GM18867 (cell line): ENCODE data around the gene AMBRA1.

Experiments
- ATAC-seq: cut with Tn5 transposase; IDR thresholded peaks from one replicate; pipeline ENCODE4 v1.9.1; 2021; ENCODE audit warnings: mild to moderate bottlenecking, moderate library complexity; ENCODE audit not compliant: unreplicated experiment

The AMBRA1 gene

GRCh38 chr11:46593550-46594373, at the start of gene AMBRA1:
Gene AMBRA1 (minus strand): TSS chr11:46594023. CDS start chr11:46548380, 45,643 bp downstream.
- ATAC-seq, result peak; percentile 86

GRCh38 chr11:46643531-46643930, 49.7 kb upstream of the AMBRA1 start:
- no peak for ATAC-seq

- no peak for ATAC-seq
Observed at GRCh38 chr11:46642627-46643335, 49.0 kb upstream of the AMBRA1 start.

GRCh38 chr11:46641639-46642038, 47.8 kb upstream of the AMBRA1 start:
- no peak for ATAC-seq

GRCh38 chr11:46640036-46640788, 46.4 kb upstream of the AMBRA1 start:
- no peak for ATAC-seq

GRCh38 chr11:46639197-46639839, 45.5 kb upstream of the AMBRA1 start:
- no peak for ATAC-seq

GRCh38 chr11:46637546-46637945, 43.7 kb upstream of the AMBRA1 start:
- no peak for ATAC-seq

- no peak for ATAC-seq
Observed at GRCh38 chr11:46635557-46636139, 41.8 kb upstream of the AMBRA1 start.

- ATAC-seq, result no peak
Observed at GRCh38 chr11:46633291-46634217, 39.7 kb upstream of the AMBRA1 start.

GRCh38 chr11:46632502-46632901, 38.7 kb upstream of the AMBRA1 start:
- ATAC-seq, result no peak

- no peak for ATAC-seq
Observed at GRCh38 chr11:46631676-46632075, 37.9 kb upstream of the AMBRA1 start.

GRCh38 chr11:46630237-46630636, 36.4 kb upstream of the AMBRA1 start:
- ATAC-seq, result no peak

- ATAC-seq, result no peak
Observed at GRCh38 chr11:46628961-46629360, 35.1 kb upstream of the AMBRA1 start.

GRCh38 chr11:46625406-46625805, 31.6 kb upstream of the AMBRA1 start:
- no peak for ATAC-seq

- ATAC-seq, result no peak
Observed at GRCh38 chr11:46618837-46619236, 25.0 kb upstream of the AMBRA1 start.

- ATAC-seq, result no peak
Observed at GRCh38 chr11:46617972-46618314, 24.1 kb upstream of the AMBRA1 start.

- peak; percentile 96 for ATAC-seq
Observed at GRCh38 chr11:46617134-46617971, 23.5 kb upstream of the AMBRA1 start, which contains the start of the genes ATG13 and HARBI1. Gene ATG13 (plus strand): TSS chr11:46617553. CDS start chr11:46644292, 26,739 bp downstream. Gene HARBI1 (minus strand): TSS chr11:46617227. CDS start chr11:46616237, 990 bp downstream.

- ATAC-seq, result no peak
Observed at GRCh38 chr11:46616551-46617133, 22.8 kb upstream of the AMBRA1 start.
